GM18861 (cell line): ENCODE data around the gene CDKN2AIPNL.
"Not testable (repeated sequence)": the region's sequence is repeated elsewhere in the genome, so short reads cannot be mapped to it uniquely, and the experiment has no call there.

ENCODE experiments used
- ATAC-seq: cut with Tn5 transposase; IDR thresholded peaks from one replicate; pipeline ENCODE4 v1.9.1; 2021; ENCODE audit not compliant: unreplicated experiment

Gene CDKN2AIPNL

DNA sequence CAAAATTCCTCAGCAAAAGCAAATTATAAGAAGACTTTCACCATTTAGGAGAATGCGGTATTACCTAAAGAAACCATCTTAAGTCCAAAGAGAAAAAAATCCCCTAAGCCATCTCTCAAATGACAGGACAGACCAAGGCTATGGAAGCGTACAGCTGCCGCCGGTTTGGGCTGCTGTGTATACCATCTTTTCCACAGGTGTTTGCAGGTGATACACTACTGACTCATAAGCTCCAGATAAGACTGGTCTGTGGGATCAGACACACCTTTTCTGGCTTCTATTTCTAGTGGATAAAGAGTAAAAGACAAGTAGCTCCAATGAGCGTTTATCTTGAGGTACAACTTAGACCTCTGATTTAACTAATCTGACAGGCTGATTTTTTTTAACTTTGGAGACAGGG, 7.7 kb downstream of the CDKN2AIPNL start:
- ATAC-seq = no peak

DNA sequence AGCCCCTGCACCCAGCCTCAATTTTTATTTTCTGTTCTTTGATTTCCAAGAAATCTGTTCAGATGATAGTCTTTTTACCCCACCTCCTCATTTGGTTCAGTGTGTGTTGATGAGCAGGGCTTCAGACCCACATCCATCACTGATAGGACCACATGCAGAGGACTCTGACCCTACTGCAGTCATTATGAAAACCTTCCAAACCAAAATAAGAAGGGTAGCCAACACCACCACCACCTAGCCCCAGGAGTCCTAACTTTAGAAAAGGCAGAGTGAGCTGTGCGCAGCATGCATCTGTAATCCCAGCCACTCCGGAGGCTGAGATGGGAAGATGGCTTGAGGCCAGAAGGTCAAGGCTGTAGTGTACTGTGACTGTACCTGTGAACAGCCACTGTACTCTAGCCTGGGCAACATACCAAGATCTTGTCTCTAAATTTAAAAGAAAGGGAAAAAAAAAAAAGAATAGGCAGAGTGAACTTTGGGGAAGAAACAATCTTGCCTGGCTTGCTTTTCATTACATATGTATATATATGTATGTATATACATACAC, 13.0 kb downstream of the CDKN2AIPNL start:
- no peak for ATAC-seq

DNA sequence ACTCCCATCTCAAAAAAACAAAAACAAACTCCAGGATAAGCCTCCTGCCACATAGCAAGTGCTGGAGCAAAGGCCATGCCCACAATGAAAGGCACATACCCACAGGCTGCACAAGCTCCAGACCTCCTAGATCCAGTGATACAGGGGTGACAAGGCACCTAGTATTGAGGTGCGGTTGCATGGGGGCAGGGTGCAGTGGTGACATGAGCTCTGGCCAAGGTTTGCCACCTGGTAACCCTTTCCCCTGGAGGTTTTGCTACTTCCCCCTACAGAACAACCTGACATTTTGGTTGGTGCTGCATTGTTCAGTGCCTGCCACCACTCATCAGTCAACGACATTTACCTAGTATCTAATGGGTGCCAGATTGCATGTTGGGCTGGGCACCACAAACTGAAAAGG, 14.5 kb downstream of the CDKN2AIPNL start:
- ATAC-seq = no peak

DNA sequence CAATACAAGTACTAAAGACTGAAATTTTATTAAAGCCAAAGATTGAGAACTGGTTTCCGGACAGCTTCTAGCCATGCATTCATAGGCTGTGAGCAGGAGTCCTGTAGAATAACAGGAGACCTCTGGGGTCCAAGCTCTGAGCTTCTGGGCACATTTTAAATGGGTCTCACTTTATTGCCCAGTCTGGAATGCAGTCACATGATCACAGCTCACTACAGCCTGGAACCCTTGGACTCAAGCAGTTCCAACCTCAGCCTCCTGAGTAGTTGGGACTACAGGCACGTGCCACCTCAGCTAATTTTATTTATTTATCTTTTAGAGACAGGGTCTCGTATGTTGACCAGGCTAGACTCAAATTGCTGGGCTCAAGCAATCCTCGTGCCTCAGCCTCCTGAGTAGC, 15.4 kb downstream of the CDKN2AIPNL start:
- no peak for ATAC-seq

DNA sequence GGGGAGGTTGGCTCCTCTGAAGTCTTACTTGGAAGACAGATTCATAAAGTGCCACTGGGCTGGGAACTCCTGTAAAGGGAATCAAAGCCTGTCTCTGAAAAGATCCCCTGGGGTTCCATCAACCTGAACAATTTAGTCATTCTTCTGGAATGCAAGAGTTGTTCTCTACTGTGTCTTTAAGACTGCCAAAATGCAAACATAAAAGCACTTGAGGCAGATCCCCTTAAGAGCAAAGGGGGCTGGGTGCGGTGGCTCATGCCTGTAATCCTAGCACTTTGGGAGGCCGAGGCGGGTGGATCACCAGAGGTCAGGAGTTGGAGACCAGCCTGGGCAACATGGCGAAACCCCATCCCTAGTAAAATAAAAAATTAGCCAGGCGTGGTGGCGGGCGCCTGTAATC, 16.7 kb downstream of the CDKN2AIPNL start:
- ATAC-seq = no peak

DNA sequence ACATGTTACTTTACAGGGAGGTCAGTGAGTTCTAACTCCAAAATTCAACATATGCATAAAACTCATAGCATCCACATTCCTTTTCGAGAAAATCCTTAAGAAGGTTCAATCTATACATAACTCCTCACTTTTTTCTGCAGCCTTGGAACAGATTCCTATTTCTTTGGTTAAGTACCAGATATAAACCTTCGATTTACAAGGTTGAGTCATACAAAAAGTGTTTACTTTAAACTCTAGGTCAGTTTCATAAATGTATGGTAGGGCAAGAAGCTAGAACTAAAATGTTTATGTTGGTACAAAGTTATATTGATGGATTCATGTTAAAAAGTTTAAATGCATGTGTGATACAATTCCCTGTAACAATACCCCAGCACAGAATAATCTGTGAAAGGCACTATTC, 19.4 kb downstream of the CDKN2AIPNL start:
- ATAC-seq = no peak

DNA sequence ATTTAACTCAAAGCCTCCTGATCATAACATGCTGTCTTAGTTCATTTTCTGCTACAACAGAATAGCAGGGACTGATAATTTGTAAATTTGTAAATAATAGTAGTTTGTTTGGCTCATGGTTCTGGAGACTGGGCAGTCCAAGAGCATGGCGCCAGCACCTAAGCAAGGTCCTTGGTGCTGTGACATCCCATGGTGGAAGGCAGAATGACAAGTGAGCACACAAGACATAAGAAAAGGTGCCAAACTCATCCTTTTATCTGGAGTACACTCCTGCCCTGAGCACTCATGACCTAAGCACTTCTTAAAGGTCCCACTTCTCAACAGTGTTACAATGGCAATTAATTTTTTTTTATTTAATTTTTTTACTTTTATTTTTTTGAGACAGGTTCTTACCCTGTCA, 24.2 kb downstream of the CDKN2AIPNL start:
- no peak for ATAC-seq

DNA sequence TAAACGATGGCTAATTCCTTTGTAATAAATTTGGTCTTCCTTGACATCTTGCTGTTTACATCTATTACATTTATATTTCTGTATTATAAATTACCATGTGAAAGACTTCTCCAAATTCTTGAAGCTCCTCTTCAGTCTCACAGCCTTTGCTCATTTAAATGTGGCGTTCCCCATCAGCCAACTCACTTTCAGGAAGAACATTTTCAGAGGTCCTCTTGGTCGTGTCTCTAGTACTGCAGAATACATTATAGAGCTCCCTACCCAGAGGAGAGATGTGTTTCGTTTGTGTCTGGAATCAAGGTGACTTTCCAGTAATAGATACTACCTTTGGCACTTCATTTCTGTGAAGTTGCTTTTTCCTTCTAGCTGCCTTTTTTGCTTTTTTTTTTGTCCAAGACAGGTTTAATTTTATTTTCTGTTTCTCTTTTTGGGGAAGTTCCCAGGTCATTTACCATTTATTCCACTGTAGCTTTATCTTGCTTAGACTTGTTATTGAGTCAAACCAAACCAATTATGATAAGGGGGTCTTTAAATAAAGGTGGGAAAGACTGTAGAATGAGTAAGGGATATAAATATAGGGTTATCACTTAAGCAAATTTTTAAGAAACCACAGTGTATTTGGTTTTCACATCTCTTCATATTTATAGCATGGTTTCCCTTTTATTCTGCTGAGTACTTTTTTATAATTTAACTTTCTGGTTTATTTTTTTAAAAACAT, 27.5 kb downstream of the CDKN2AIPNL start:
- no peak for ATAC-seq

DNA sequence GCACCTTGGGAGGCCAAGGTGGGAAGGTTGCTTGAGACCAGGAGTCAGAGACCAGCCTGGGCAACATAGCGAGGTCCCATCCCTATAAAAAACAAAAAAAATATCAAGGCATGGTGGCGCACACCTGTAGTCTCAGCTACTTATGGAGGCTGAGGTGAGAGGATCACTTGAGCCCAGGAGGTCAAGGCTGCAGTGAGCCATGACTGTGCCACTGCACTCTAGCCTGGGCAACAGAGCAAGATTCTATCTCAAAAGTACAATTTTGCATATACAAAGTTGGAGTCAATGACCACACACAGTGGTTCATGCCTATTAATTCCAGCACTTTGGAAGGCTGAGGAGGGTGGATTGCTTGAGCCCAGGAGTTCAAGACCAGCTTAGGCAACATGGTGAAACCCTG, 29.5 kb downstream of the CDKN2AIPNL start:
- ATAC-seq = not testable (repeated sequence)

DNA sequence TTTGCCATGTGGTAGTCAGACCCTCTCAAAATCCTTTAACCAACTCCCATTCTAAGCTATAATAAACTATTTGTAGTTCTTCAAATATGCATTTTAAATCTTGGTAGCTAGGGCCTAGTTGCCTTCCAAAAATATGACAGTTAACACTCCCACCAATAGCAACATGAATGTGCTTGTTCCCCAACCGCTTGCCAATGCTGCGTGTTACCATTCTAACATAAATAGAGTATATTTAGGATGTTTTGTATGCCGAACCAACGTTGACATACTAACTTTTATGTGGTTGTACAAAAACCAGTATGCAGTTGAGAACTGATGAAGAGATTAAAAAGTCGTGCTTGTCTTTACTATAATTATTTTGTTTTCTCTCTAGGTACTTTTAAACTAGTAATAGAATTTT, 31.3 kb downstream of the CDKN2AIPNL start:
- ATAC-seq = no peak

DNA sequence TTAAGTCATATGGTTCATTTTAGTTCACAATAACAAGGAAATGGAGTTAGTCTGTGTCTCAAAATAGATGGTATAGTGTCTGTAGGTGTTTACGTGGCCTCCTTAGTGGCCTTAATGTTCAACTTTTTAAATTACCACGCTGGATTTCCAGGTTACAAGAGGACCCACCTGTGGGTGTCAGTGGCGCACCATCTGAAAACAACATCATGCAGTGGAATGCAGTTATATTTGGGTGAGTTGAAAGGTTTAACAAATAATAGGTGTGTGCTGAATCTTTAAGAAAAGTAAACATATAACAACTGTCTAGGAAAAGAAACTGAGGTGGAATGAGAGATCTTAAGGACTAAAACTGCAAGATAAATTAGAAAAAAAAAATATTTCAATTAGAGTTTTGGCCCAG, 37.4 kb downstream of the CDKN2AIPNL start:
- ATAC-seq = no peak

DNA sequence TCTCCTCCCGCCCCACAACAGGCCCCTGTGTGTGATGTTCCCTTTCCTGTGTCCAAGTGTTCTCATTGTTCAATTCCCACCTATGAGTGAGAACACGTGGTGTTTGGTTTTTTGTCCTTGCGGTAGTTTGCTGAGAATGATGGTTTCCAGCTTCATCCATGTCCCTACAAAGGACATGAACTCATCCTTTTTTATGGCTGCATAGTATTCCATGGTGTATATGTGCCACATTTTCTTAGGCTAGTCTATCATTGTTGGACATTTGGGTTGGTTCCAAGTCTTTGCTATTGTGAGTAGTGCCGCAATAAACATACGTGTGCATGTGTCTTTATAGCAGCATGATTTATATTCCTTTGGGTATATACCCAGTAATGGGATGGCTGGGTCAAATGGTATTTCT, 38.0 kb downstream of the CDKN2AIPNL start:
- ATAC-seq = not testable (repeated sequence)

DNA sequence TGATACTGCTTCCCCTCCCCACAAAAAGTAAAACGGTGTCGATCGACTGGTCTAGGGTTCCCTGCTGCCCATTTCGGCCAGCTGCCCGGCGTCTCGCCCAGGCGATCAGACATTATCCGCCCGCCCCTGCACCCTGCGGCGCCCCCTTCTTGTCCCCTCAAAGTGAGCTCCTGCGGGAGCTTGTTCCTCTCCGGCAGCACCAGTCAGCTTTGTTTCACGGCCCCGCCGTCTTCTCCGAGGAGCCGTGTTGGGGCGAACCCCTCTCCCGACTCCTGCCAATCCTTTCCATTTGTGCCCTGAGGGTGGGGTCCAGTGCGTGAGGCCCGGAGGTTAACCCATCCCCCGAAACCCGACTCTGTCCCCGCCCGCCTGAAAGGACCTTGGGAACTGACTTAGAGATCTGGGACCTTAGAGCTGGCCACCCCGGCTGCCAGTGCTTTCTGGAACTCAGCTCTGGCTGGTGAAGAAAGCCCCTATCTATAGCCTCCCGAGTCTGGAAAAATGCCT, 39.8 kb downstream of the CDKN2AIPNL start:
- no peak for ATAC-seq

DNA sequence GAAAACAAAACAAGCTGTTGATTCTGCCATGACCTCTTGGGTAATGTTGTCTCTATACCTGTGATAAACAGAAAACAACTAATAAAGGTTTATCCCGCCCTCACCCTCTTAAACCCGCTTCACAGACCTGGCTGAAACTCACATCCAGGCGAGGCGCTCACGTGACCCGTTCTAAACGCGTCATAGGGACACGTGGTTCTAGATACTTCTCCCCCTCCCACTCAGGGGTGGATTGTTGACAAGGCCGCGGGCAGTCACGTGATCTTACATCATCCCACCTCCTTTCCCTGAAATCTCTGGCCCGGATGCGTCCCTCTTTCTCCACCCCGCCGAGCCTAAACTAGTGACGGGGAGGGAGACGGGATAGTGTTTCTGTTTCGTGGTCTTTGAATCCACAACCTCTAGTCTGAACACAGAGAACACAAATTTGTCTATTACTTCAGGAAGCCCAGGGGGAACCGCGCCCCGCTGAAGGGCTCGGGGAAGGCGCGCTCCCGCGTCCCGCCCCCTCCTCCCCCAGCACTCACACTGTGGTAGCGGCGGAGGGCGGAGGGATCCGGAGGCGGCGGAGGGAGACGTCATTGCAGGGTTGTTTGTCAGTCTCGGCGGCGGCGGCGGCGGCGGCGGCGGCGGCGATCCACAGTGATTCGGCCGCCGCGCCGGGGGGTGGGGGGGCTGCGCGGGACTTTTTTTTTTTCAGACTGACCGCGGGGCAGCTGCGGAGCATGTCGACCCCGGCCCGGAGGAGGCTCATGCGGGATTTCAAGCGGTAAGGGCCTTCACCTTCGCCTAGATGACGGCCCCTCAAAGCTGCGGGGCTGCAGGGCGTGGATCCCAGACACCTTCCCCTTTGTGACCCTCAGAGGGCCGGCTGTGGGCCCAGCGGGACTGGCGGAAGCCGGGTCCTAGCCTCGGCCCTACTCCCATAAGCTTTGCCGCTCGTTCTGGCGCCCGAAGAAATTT, 40.5 kb downstream of the CDKN2AIPNL start, which contains the start of gene UBE2B:
TSS of gene UBE2B (plus strand) at position 699 of the 963 bp plus-strand sequence. CDS start at position 726, 27 bp downstream.
- ATAC-seq = peak; percentile 61

DNA sequence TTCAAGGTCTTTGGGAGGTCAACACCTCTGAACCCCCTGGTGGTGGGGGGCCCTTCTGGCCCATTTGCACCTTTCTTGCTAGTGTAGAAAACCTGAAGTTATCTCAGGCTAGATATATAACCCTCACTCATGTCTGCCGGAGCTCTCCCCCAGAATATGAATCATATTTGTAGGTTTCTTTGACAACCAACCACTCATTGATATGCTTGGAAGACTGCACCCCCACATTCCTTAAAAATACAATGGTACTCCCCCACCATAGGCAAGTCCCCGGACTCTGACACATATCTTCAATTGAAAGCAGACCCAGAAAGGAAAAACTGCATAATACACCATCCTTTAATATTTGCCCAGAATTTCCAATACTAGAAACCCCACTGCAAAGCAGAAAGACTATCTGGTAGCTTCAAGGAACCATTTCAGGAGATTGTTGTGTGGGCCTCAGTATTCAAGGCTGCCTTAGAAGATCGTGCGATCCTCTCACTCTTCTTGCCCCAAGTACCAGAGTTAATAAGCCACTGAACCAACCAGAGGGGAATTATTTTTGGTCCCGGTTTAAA, 41.3 kb downstream of the CDKN2AIPNL start:
- peak; percentile 8 for ATAC-seq

DNA sequence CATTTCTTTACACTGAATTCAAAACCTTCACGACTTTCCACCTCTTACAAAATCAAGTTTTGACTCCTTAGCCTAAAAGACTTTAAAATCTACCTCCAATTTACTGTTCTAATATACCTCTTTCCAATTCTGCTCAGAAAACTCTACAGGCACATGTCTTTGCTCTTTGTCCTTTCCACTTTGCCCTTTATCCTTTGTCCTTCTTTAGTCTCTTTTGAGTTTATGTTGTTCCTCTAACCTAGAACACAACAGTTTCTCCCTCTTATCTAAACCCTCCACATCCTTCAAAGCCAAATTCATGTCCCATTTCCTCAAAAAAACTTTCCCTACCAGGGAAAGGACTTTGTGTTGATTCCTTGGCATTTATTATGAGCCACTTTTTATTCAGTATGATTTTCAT, 46.1 kb downstream of the CDKN2AIPNL start:
- ATAC-seq = no peak

DNA sequence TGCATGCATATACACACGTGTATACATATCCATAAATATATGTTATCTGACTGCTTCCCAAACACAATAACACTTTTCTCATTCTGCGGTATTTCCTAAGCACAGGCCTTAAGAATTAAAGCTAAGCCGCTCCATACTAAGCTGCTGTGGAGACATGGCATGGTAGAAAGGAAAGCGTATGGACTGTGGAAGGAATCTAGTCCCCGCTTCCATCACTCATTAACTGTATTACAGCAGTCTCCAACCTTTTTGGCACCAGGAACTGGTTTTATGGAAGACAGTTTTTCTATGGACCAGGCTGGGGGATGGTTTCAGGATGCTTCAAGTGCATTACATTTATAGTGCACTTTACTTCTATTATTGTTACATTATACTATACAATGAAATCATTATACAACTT, 56.0 kb downstream of the CDKN2AIPNL start:
- ATAC-seq = no peak
